SK-N-SH treated with all-trans-retinoic acid at 6 μM for 48 hours (cell line): ENCODE results near the gene SSNA1.

ENCODE experiments used
- ATAC-seq: fragments of 200-7000 bp; cut with Tn5 transposase; 3 replicates; pipeline ENCODE4 v1.9.1; 2020; ENCODE audit warnings: mild to moderate bottlenecking, moderate library complexity
- ARNTL ChIP-seq: fragments of 450-650 bp; formaldehyde crosslinking; IDR thresholded peaks from 2 replicates; pipeline ENCODE4 v1.5.0; 2020; ENCODE audit warnings: low read depth, mild to moderate bottlenecking, moderate library complexity, borderline replicate concordance
- BACH2 ChIP-seq: fragments of 250-450 bp; sonication (Bioruptor Pico); IDR thresholded peaks from 2 replicates; pipeline ENCODE4 v1.9.0; 2021; ENCODE audit warnings: mild to moderate bottlenecking, borderline replicate concordance
- CSDC2 ChIP-seq: fragments of 250-450 bp; sonication (Bioruptor Pico); IDR thresholded peaks from 2 replicates; pipeline ENCODE4 v1.5.0; 2020; ENCODE audit warnings: mild to moderate bottlenecking, moderate library complexity
- ESRRG ChIP-seq: fragments of 250-450 bp; sonication (Bioruptor Pico); IDR thresholded peaks from 2 replicates; pipeline ENCODE4 v1.6.1; 2021; ENCODE audit warnings: mild to moderate bottlenecking
- ISL1 ChIP-seq: fragments of 250-450 bp; sonication (Bioruptor Pico); IDR thresholded peaks from 2 replicates; pipeline ENCODE4 v2.1.2; 2022; ENCODE audit warnings: mild to moderate bottlenecking, moderate library complexity
- OSR1 ChIP-seq: fragments of 250-450 bp; sonication (Bioruptor Pico); IDR thresholded peaks from 2 replicates; pipeline ENCODE4 v1.8.0; 2022; ENCODE audit warnings: moderate library complexity, mild to moderate bottlenecking, inconsistent platforms
- PPARA ChIP-seq: fragments of 250-450 bp; sonication (Bioruptor Pico); IDR thresholded peaks from 2 replicates; pipeline ENCODE4 v1.5.0; 2020; ENCODE audit warnings: mild to moderate bottlenecking, borderline replicate concordance
- RARB ChIP-seq: fragments of 250-450 bp; sonication (Bioruptor Pico); IDR thresholded peaks from 2 replicates; pipeline ENCODE4 v1.8.0; 2021; ENCODE audit warnings: mild to moderate bottlenecking, moderate library complexity
- SNAI2 ChIP-seq: fragments of 250-450 bp; sonication (Bioruptor Pico); IDR thresholded peaks from 2 replicates; pipeline ENCODE4 v1.5.0; 2020; ENCODE audit warnings: mild to moderate bottlenecking, moderate library complexity
- TCF4 ChIP-seq: fragments of 250-450 bp; sonication (Bioruptor Pico); IDR thresholded peaks from 2 replicates; pipeline ENCODE4 v1.8.0; 2021; ENCODE audit warnings: mild to moderate bottlenecking, moderate library complexity, borderline replicate concordance
- TOX ChIP-seq: fragments of 250-450 bp; sonication (Bioruptor Pico); IDR thresholded peaks from 2 replicates; pipeline ENCODE4 v1.8.0; 2021; ENCODE audit warnings: mild to moderate bottlenecking, moderate library complexity, borderline replicate concordance
- ZC3H10 ChIP-seq: fragments of 250-450 bp; sonication (Bioruptor Pico); IDR thresholded peaks from 2 replicates; pipeline ENCODE4 v1.5.1; 2021; ENCODE audit warnings: mild to moderate bottlenecking, moderate library complexity
- ZFP30 ChIP-seq: fragments of 450-650 bp; formaldehyde crosslinking; IDR thresholded peaks from 2 replicates; pipeline ENCODE4 v1.5.0; 2022; ENCODE audit warnings: mild to moderate bottlenecking, moderate library complexity
- ZNF565 ChIP-seq: fragments of 450-650 bp; formaldehyde crosslinking; conservative IDR thresholded peaks from 2 replicates; pipeline ENCODE4 v1.5.0; 2020; ENCODE audit warnings: low read depth, mild to moderate bottlenecking, moderate library complexity
- ZNF70 ChIP-seq: fragments of 450-650 bp; formaldehyde crosslinking; IDR thresholded peaks from 2 replicates; pipeline ENCODE4 v1.5.0; 2020; ENCODE audit warnings: mild to moderate bottlenecking, moderate library complexity
- ZNF8 ChIP-seq: fragments of 450-650 bp; formaldehyde crosslinking; IDR thresholded peaks from 2 replicates; pipeline ENCODE4 v1.5.0; 2020; ENCODE audit warnings: mild to moderate bottlenecking, moderate library complexity
- TF ChIP-seq, protein P1 (sequence below): fragments of 250-450 bp; sonication (Bioruptor Pico); IDR thresholded peaks from 2 replicates; pipeline ENCODE4 v1.5.1; 2021; ENCODE audit warnings: mild to moderate bottlenecking, moderate library complexity
- TF ChIP-seq, protein P2 (sequence below): fragments of 250-450 bp; sonication (Bioruptor Pico); IDR thresholded peaks from 2 replicates; pipeline ENCODE4 v1.5.1; 2020; ENCODE audit warnings: low read depth, mild to moderate bottlenecking, moderate library complexity
- TF ChIP-seq, protein P3 (sequence below): fragments of 250-450 bp; sonication (Bioruptor Pico); IDR thresholded peaks from 2 replicates; pipeline ENCODE4 v1.8.0; 2020; ENCODE audit warnings: mild to moderate bottlenecking, moderate library complexity, borderline replicate concordance
- TF ChIP-seq, protein P4 (sequence below): fragments of 250-450 bp; sonication (Bioruptor Pico); IDR thresholded peaks from 2 replicates; pipeline ENCODE4 v1.5.0; 2020; ENCODE audit warnings: mild to moderate bottlenecking, moderate library complexity
- TF ChIP-seq, protein P5 (sequence below): fragments of 250-450 bp; sonication (Bioruptor Pico); IDR thresholded peaks from 2 replicates; pipeline ENCODE4 v1.8.0; 2021; ENCODE audit warnings: low read depth, mild to moderate bottlenecking, moderate library complexity, borderline replicate concordance

Gene SSNA1

DNA sequence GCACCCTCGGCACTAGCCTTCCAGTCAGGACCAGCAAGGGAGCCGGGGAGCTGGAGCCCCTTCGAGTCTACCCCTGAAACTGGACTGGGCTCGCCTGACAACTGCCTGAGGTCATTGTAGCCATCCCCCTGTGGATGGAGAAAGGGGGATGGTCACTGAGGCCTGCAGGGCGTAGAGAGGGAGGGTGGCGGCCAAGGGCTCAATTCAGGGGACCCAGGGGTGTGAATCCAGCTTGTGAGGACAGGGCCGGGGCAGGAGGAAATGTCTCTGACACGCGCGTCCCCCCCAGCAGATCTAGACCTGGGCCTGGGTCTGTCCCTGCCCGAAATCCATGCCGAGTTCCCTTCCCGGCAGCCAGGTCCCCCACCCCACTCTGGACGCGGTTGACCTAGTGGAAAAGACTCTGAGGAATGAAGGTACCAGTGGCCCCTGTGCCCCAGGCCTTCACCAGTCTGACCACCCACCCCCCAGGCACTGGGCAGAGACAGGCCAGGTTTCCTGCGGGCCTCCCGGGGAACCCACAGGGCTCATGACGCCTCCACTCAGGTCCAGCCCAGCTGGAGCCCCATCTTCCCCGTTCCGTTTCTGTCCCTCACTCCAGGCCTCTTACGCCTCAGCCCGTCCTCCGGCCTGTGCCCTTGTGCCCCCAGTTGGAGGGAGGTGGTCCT, 43.0 kb downstream of the SSNA1 start:
- no peak for ATAC-seq
- TF ChIP-seq ZFP30 (CRISPR knock-in tag), result no peak
- TF ChIP-seq, protein P1, sequence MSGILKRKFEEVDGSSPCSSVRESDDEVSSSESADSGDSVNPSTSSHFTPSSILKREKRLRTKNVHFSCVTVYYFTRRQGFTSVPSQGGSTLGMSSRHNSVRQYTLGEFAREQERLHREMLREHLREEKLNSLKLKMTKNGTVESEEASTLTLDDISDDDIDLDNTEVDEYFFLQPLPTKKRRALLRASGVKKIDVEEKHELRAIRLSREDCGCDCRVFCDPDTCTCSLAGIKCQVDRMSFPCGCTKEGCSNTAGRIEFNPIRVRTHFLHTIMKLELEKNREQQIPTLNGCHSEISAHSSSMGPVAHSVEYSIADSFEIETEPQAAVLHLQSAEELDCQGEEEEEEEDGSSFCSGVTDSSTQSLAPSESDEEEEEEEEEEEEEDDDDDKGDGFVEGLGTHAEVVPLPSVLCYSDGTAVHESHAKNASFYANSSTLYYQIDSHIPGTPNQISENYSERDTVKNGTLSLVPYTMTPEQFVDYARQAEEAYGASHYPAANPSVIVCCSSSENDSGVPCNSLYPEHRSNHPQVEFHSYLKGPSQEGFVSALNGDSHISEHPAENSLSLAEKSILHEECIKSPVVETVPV (CRISPR knock-in tag), result no peak
- TF ChIP-seq TOX (CRISPR knock-in tag), result no peak
- TF ChIP-seq, protein P2, sequence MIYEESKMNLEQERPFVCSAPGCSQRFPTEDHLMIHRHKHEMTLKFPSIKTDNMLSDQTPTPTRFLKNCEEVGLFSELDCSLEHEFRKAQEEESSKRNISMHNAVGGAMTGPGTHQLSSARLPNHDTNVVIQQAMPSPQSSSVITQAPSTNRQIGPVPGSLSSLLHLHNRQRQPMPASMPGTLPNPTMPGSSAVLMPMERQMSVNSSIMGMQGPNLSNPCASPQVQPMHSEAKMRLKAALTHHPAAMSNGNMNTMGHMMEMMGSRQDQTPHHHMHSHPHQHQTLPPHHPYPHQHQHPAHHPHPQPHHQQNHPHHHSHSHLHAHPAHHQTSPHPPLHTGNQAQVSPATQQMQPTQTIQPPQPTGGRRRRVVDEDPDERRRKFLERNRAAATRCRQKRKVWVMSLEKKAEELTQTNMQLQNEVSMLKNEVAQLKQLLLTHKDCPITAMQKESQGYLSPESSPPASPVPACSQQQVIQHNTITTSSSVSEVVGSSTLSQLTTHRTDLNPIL (CRISPR knock-in tag), result no peak
- no peak for TF ChIP-seq TCF4 (CRISPR knock-in tag)
- no peak for TF ChIP-seq OSR1
- TF ChIP-seq ZNF565 (CRISPR knock-in tag), result no peak
- no peak for TF ChIP-seq ZNF8 (CRISPR knock-in tag)
- TF ChIP-seq ZC3H10, result no peak
- no peak for TF ChIP-seq ESRRG (CRISPR knock-in tag)
- no peak for TF ChIP-seq CSDC2 (CRISPR knock-in tag)
- TF ChIP-seq, protein P3, sequence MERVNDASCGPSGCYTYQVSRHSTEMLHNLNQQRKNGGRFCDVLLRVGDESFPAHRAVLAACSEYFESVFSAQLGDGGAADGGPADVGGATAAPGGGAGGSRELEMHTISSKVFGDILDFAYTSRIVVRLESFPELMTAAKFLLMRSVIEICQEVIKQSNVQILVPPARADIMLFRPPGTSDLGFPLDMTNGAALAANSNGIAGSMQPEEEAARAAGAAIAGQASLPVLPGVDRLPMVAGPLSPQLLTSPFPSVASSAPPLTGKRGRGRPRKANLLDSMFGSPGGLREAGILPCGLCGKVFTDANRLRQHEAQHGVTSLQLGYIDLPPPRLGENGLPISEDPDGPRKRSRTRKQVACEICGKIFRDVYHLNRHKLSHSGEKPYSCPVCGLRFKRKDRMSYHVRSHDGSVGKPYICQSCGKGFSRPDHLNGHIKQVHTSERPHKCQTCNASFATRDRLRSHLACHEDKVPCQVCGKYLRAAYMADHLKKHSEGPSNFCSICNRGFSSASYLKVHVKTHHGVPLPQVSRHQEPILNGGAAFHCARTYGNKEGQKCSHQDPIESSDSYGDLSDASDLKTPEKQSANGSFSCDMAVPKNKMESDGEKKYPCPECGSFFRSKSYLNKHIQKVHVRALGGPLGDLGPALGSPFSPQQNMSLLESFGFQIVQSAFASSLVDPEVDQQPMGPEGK (CRISPR knock-in tag), result no peak
- TF ChIP-seq, protein P4, sequence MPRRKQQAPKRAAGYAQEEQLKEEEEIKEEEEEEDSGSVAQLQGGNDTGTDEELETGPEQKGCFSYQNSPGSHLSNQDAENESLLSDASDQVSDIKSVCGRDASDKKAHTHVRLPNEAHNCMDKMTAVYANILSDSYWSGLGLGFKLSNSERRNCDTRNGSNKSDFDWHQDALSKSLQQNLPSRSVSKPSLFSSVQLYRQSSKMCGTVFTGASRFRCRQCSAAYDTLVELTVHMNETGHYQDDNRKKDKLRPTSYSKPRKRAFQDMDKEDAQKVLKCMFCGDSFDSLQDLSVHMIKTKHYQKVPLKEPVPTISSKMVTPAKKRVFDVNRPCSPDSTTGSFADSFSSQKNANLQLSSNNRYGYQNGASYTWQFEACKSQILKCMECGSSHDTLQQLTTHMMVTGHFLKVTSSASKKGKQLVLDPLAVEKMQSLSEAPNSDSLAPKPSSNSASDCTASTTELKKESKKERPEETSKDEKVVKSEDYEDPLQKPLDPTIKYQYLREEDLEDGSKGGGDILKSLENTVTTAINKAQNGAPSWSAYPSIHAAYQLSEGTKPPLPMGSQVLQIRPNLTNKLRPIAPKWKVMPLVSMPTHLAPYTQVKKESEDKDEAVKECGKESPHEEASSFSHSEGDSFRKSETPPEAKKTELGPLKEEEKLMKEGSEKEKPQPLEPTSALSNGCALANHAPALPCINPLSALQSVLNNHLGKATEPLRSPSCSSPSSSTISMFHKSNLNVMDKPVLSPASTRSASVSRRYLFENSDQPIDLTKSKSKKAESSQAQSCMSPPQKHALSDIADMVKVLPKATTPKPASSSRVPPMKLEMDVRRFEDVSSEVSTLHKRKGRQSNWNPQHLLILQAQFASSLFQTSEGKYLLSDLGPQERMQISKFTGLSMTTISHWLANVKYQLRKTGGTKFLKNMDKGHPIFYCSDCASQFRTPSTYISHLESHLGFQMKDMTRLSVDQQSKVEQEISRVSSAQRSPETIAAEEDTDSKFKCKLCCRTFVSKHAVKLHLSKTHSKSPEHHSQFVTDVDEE (CRISPR knock-in tag), result no peak
- TF ChIP-seq, protein P5, sequence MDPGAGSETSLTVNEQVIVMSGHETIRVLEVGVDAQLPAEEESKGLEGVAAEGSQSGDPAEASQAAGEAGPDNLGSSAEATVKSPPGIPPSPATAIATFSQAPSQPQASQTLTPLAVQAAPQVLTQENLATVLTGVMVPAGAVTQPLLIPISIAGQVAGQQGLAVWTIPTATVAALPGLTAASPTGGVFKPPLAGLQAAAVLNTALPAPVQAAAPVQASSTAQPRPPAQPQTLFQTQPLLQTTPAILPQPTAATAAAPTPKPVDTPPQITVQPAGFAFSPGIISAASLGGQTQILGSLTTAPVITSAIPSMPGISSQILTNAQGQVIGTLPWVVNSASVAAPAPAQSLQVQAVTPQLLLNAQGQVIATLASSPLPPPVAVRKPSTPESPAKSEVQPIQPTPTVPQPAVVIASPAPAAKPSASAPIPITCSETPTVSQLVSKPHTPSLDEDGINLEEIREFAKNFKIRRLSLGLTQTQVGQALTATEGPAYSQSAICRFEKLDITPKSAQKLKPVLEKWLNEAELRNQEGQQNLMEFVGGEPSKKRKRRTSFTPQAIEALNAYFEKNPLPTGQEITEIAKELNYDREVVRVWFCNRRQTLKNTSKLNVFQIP (CRISPR knock-in tag), result no peak
- TF ChIP-seq SNAI2 (CRISPR knock-in tag), result no peak
- no peak for TF ChIP-seq ZNF70 (CRISPR knock-in tag)
- no peak for TF ChIP-seq ISL1 (CRISPR knock-in tag)
- no peak for TF ChIP-seq BACH2 (CRISPR knock-in tag)
- TF ChIP-seq RARB, result no peak
- TF ChIP-seq, all 23 proteins: peak for 0

DNA sequence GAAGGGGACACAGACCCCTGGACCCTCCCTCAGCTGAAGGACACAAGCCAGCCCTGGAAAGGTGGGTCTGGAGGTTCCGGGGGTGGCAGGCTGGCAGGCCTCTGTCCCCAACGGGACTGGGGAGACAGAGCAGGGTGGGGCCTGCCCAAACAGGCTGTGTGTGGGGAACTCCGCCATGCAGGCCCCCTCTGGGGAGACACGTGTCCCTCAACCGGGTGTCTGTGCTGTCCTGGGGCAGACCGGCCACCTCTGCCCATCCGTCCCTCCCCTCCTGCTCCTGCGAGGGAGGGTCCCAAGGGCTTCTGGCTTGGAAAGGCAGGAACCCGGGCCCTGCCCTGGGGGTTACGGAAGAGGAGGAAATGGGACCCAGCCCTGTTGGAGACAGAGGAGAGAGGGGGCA, 43.6 kb downstream of the SSNA1 start:
- TF ChIP-seq CSDC2 (CRISPR knock-in tag) (no peak), ISL1 (CRISPR knock-in tag) (no peak), ZC3H10 (no peak), ARNTL (no peak), TOX (CRISPR knock-in tag) (no peak), PPARA (CRISPR knock-in tag) (no peak), SNAI2 (CRISPR knock-in tag) (no peak)
- TF ChIP-seq, protein P3 (CRISPR knock-in tag), result no peak
- no peak for ATAC-seq
